Spleen (tissue), 11 donors: ENCODE measurements around the gene MYO10. TPM values are rescaled to one million over a fixed set of nuclear protein-coding genes. Genes with fewer than 3 reads are reported as not detected.

ENCODE experiments used
- DNase-seq: peaks from one replicate; pipeline ENCODE4 v3.0.0-alpha.2; 2020
- H3K27ac ChIP-seq, 8 donors: fragments of 200-600 bp; sonication (generic) in 7 of 8; 1 replicate in 4 of 8; 2 replicates in 4 of 8; pipeline versions ENCODE4 v1.5.0 to v1.8.0; 2016 to 2021; ENCODE audit warnings: inconsistent platforms in 4 of 8, mild to moderate bottlenecking in 4 of 8, moderate library complexity in 1 of 8
- H3K27me3 ChIP-seq, 7 donors: fragments of 200-600 bp; sonication (generic) in 6 of 7; replicated peaks in 1 of 7; 1 replicate in 4 of 7; 2 replicates in 3 of 7; pipeline versions ENCODE4 v1.5.0 to v1.8.0; 2016 to 2021; ENCODE audit warnings: inconsistent platforms in 3 of 7, mild to moderate bottlenecking in 1 of 7
- H3K36me3 ChIP-seq, 6 donors: fragments of 200-600 bp; sonication (generic) in 5 of 6; 1 replicate in 4 of 6; 2 replicates in 2 of 6; pipeline versions ENCODE4 v1.5.0 to v1.8.0; 2016 to 2021; ENCODE audit warnings: inconsistent platforms in 2 of 6
- H3K4me1 ChIP-seq, 6 donors: fragments of 200-600 bp; sonication (generic) in 5 of 6; 1 replicate in 3 of 6; 2 replicates in 3 of 6; pipeline versions ENCODE4 v1.5.0 to v1.8.0; 2016 to 2021; ENCODE audit warnings: inconsistent platforms in 3 of 6
- H3K4me3 ChIP-seq, 8 donors: fragments of 200-600 bp; sonication (generic) in 7 of 8; 1 replicate in 4 of 8; 2 replicates in 4 of 8; pipeline versions ENCODE4 v1.5.0 to v1.8.0; 2016 to 2021; ENCODE audit warnings: inconsistent platforms in 4 of 8, mild to moderate bottlenecking in 4 of 8, moderate library complexity in 2 of 8
- H3K9me3 ChIP-seq, 8 donors: fragments of 200-600 bp; sonication (generic) in 7 of 8; 1 replicate in 4 of 8; 2 replicates in 4 of 8; pipeline versions ENCODE4 v1.5.0 to v1.8.0; 2016 to 2021; ENCODE audit warnings: inconsistent platforms in 4 of 8
- CTCF ChIP-seq, 11 experiments: fragments of 200-600 bp in 7 of 11; fragments of 450-650 bp in 4 of 11; sonication (generic) in 4 of 11; IDR thresholded peaks in 8 of 11; conservative IDR thresholded peaks in 3 of 11; 1 replicate in 7 of 11; 2 replicates in 4 of 11; pipeline versions ENCODE4 v1.4.0 to v1.8.0; 2016 to 2021; ENCODE audit warnings: antibody characterized with exemption in 11 of 11, inconsistent platforms in 4 of 11, mild to moderate bottlenecking in 1 of 11
- POLR2A ChIP-seq, 3 donors: fragments of 450-650 bp; IDR thresholded peaks; one replicate each; pipeline ENCODE4 v1.5.1; 2017; ENCODE audit warnings: antibody characterized with exemption in 3 of 3, mild to moderate bottlenecking in 1 of 3
- POLR2AphosphoS5 ChIP-seq, 3 donors: sonication (generic); formaldehyde crosslinking; IDR thresholded peaks; one replicate each; pipeline ENCODE4 v1.5.1; 2017; ENCODE audit warnings: antibody characterized with exemption in 3 of 3
- WGBS, 5 donors: extraction: QIAGEN DNeasy Blood & Tissue Kit in 3 of 5; methylation state at CpG; one replicate each; pipeline versions ENCODE4 v1.1.5 to v1.1.7; 2013 to 2018; 5-methylcytosine and 5-hydroxymethylcytosine counted together
- intact Hi-C: fragments of 100-400 bp; cut with DNase I; formaldehyde crosslinking; loops from one replicate; pipeline ENCODE4 v1.15.0; 2023; ENCODE audit warnings: low total_unique reads
- polyA plus RNA-seq, 3 donors: library from polyadenylated mRNA; stranded (reverse); fragments of 200-250 nt; gene quantifications; one replicate each; pipeline ENCODE4 v1.2.1, GENCODE V29; 2013
- total RNA-seq, 7 donors: library from RNA; depleted of rRNA in 3 of 7; stranded (reverse); fragments of >200 nt in 3 of 7; fragmentation: NEBNext Ultra II Directional in 4 of 7; extraction: Animal tissue kit (Norgen Biotek cat#: 25700) in 4 of 7; gene quantifications; one replicate each; pipeline versions ENCODE4 v1.1.0 to v1.2.1, GENCODE V29; 2016 to 2021
- donor health status: healthy with polysubstance abuse.
- donor health status: DM: no; HTN: no; CAD: no; lungs with moderate emphysema.
- donor health status: DM: no; HTN: no; CAD: no.
- donor health status: Bipolar disorder and iron deficiency.
- donor health status: healthy.
- donor health status: DM: no; HTN: no; CAD: no.
- donor health status: DM: yes; HTN: yes; CAD: no.

Gene MYO10
- total and polyA plus RNA-seq, 10 donors = 1.1 to 72.8 (median 32.7) TPM

- intact Hi-C loops = no loop called here
- DNase-seq = no peak
These were observed 125.8 kb downstream of the MYO10 start for GRCh38 chr5:16810208-16810854.

GRCh38 chr5:16809395-16810207, 126.5 kb downstream of the MYO10 start:
- no peaks in the 10 kb centered on the region for H3K9me3 ChIP-seq
- DNase-seq = no peak
- peak overlapping the region in 3 of 8 donors; percentile 27 to 58 (median 38) for H3K27ac ChIP-seq
- no peaks in the 10 kb centered on the region for H3K27me3 ChIP-seq
- no peak overlapping the region for H3K4me3 ChIP-seq
- H3K4me1 ChIP-seq = peaks cover 0 to 32% (median 9%) of the 10 kb centered on the region in 6 donors
- H3K36me3 ChIP-seq = no peaks in the 10 kb centered on the region
- intact Hi-C loops = no loop called here
- TF ChIP-seq POLR2AphosphoS5 (IDR thresholded peaks at IDR 0.05) (no peak), CTCF (IDR thresholded peaks at IDR 0.05 in 8 of 11, conservative IDR thresholded peaks at IDR 0.05 in 3 of 11) (no peak), POLR2A (IDR thresholded peaks at IDR 0.05) (no peak)
- 66 to 84% (median 74%) methylated on average over 12 of the region's 12 CpGs for WGBS, 5 donors

More at GRCh38 chr5:16810208-16810854, 125.8 kb downstream of the MYO10 start:
- H3K9me3 ChIP-seq = no peaks in the 10 kb centered on the region
- H3K4me1 ChIP-seq = peaks cover 0 to 38% (median 9%) of the 10 kb centered on the region in 6 donors
- H3K27me3 ChIP-seq = no peaks in the 10 kb centered on the region
- TF ChIP-seq POLR2AphosphoS5 (IDR thresholded peaks at IDR 0.05) (no peak), POLR2A (IDR thresholded peaks at IDR 0.05) (no peak), CTCF (IDR thresholded peaks at IDR 0.05 in 8 of 11, conservative IDR thresholded peaks at IDR 0.05 in 3 of 11) (no peak)
- 70 to 81% (median 73%) methylated on average over 9 of the region's 9 CpGs for WGBS, 5 donors
- H3K36me3 ChIP-seq = no peaks in the 10 kb centered on the region
- peak overlapping the region in 3 of 8 donors; percentile 27 to 58 (median 38) for H3K27ac ChIP-seq
- no peak overlapping the region for H3K4me3 ChIP-seq

GRCh38 chr5:16809010-16809394, 127.1 kb downstream of the MYO10 start:
- Histone ChIP-seq H3K27ac (peak overlapping the region in 1 of 8 donors; percentile 38), H3K4me3 (no peak overlapping the region), H3K36me3 (no peaks in the 10 kb centered on the region), H3K9me3 (no peaks in the 10 kb centered on the region), H3K4me1 (peaks cover 0 to 32% (median 9%) of the 10 kb centered on the region in 6 donors), H3K27me3 (no peaks in the 10 kb centered on the region)
- no peak for DNase-seq
- TF ChIP-seq POLR2AphosphoS5 (IDR thresholded peaks at IDR 0.05) (no peak), CTCF (IDR thresholded peaks at IDR 0.05 in 8 of 11, conservative IDR thresholded peaks at IDR 0.05 in 3 of 11) (no peak), POLR2A (IDR thresholded peaks at IDR 0.05) (no peak)
- intact Hi-C loops = no loop called here
- WGBS, 5 donors = 86 to 93% (median 91%) methylated on average over 11 of the region's 11 CpGs

GRCh38 chr5:16808021-16808420, 128.1 kb downstream of the MYO10 start:
- 93 to 97% (median 93%) methylated on average over 7 of the region's 7 CpGs for WGBS, 5 donors
- Histone ChIP-seq H3K27me3 (no peaks in the 10 kb centered on the region), H3K4me3 (no peak overlapping the region), H3K36me3 (no peaks in the 10 kb centered on the region), H3K9me3 (no peaks in the 10 kb centered on the region), H3K27ac (no peak overlapping the region), H3K4me1 (peaks cover 0 to 31% (median 9%) of the 10 kb centered on the region in 6 donors)
- no peak for DNase-seq
- intact Hi-C loops = no loop called here
- TF ChIP-seq POLR2AphosphoS5 (IDR thresholded peaks at IDR 0.05) (no peak), CTCF (IDR thresholded peaks at IDR 0.05 in 8 of 11, conservative IDR thresholded peaks at IDR 0.05 in 3 of 11) (no peak), POLR2A (IDR thresholded peaks at IDR 0.05) (no peak)
